Spinal cord (tissue), 10 donors: ENCODE measurements around the gene TRIM7. TPM values are rescaled to one million over a fixed set of nuclear protein-coding genes. Genes with fewer than 3 reads are reported as not detected.

ENCODE experiments used
- DNase-seq, 6 donors: peaks; one replicate each; pipeline versions ENCODE4 v3.0.0 to v3.0.0-alpha.2; 2013 to 2015; ENCODE audit warnings: low spot score in 6 of 6, low read depth in 4 of 6
- H3K27ac ChIP-seq: one replicate; pipeline ENCODE4 v1.5.1; 2013; ENCODE audit warnings: low read depth, low read length, control low read depth
- H3K27me3 ChIP-seq: one replicate; pipeline ENCODE4 v1.6.1; 2013; ENCODE audit warnings: low read length; ENCODE audit not compliant: control insufficient read depth, insufficient read depth
- H3K36me3 ChIP-seq: one replicate; pipeline ENCODE4 v1.6.1; 2013; ENCODE audit warnings: low read length; ENCODE audit not compliant: control insufficient read depth, insufficient read depth
- H3K4me1 ChIP-seq: one replicate; pipeline ENCODE4 v1.6.1; 2013; ENCODE audit warnings: low read length; ENCODE audit not compliant: control insufficient read depth, insufficient read depth
- H3K4me3 ChIP-seq: one replicate; pipeline ENCODE4 v1.5.1; 2013; ENCODE audit warnings: low read depth, low read length, control low read depth
- H3K9me3 ChIP-seq: one replicate; pipeline ENCODE4 v1.6.1; 2013; ENCODE audit warnings: low read length; ENCODE audit not compliant: control insufficient read depth, insufficient read depth
- WGBS: methylation state at CpG from one replicate; pipeline ENCODE4 v1.1.5; 2013; ENCODE audit warnings: missing lambda C conversion rate; ENCODE audit not compliant: insufficient coverage; 5-methylcytosine and 5-hydroxymethylcytosine counted together
- polyA plus RNA-seq, 2 donors: library from polyadenylated mRNA; unstranded; fragments of 120-200 nt; gene quantifications; one replicate each; pipeline ENCODE4 v1.2.1, GENCODE V29; 2013; ENCODE audit not compliant: insufficient read length in 2 of 2
- small RNA-seq: library from RNA; depleted of rRNA; stranded (forward); fragments of <200 nt; gene quantifications from one replicate; pipeline ENCODE3, GENCODE V24; 2014; ENCODE audit warnings: low replicate concordance
- total RNA-seq, 2 donors: library from RNA; depleted of rRNA in 1 of 2; stranded (reverse); fragments of 120-200 nt in 1 of 2; fragments of >200 nt in 1 of 2; gene quantifications; one replicate each; pipeline versions ENCODE4 v1.2.3 to v1.2.4, GENCODE V29; 2013 to 2014
- donor health status: healthy.

TRIM7 gene
- total and polyA plus RNA-seq, 4 donors: 1.8 to 7.3 (median 4.1) TPM

GRCh38 chr5:181145133-181145532, 59.9 kb downstream of the TRIM7 start:
- no CpG with 5 or more reads among the region's 1 CpG for WGBS
- Histone ChIP-seq H3K4me1 (no peaks in the 10 kb centered on the region), H3K9me3 (no peaks in the 10 kb centered on the region), H3K36me3 (no peaks in the 10 kb centered on the region), H3K27ac (no peak overlapping the region), H3K27me3 (peaks cover 9% of the 10 kb centered on the region), H3K4me3 (no peak overlapping the region)
- DNase-seq: no peak

Small RNA genes within 50 kb of the gene (small RNA-seq; reads per million reads assigned to genes)
- gene MIR4638 (not detected), gene SNORD95 (not detected), gene SNORD96A (not detected)

Other genes with a start within 250 kb of the TRIM7 start
- not detected for gene BTNL3, start 216.3 kb downstream of the TRIM7 start, total RNA-seq
- not detected for gene BTNL3, start 216.3 kb downstream of the TRIM7 start, polyA plus RNA-seq
- gene BTNL9, start 164.9 kb downstream of the TRIM7 start, total RNA-seq: 1 to 10 TPM; 3.6 to 6.3 TPM
- 10 to 100 TPM; 13.6 to 16.3 TPM for gene BTNL9, start 164.9 kb downstream of the TRIM7 start, polyA plus RNA-seq
- not detected for gene OR2V1, start 74.0 kb downstream of the TRIM7 start, total RNA-seq
- not detected for gene OR2V1, start 74.0 kb downstream of the TRIM7 start, polyA plus RNA-seq
- gene OR2V2, start 57.6 kb downstream of the TRIM7 start, total RNA-seq: not detected
- gene OR2V2, start 57.6 kb downstream of the TRIM7 start, polyA plus RNA-seq: under 1 TPM in 1 of 2 donors, not detected in 1; 0.06 TPM
- gene TRIM41, start 18.1 kb upstream of the TRIM7 start, total RNA-seq: 10 to 100 TPM; 10.7 to 23.1 TPM
- gene TRIM41, start 18.1 kb upstream of the TRIM7 start, polyA plus RNA-seq: 10 to 100 TPM; 38.5 to 39.7 TPM
- gene RACK1, start 38.7 kb upstream of the TRIM7 start, total RNA-seq: 1,000 to 10,000 TPM; 1,628 to 2,875 TPM
- gene RACK1, start 38.7 kb upstream of the TRIM7 start, polyA plus RNA-seq: 1,000 to 10,000 TPM; 1,370 to 1,428 TPM
- gene TRIM52, start 55.9 kb upstream of the TRIM7 start, total RNA-seq: 10 to 100 TPM; 13.2 to 18.7 TPM
- 10 to 100 TPM; 25.1 to 35.8 TPM for gene TRIM52, start 55.9 kb upstream of the TRIM7 start, polyA plus RNA-seq
- under 1 TPM in 1 of 2 donors, not detected in 1; 0.22 TPM for gene OR4F3, start 162.1 kb upstream of the TRIM7 start, total RNA-seq
- gene OR4F3, start 162.1 kb upstream of the TRIM7 start, polyA plus RNA-seq: not detected